ENCODE measurements around the gene EAF1. TPM values are rescaled to one million over a fixed set of nuclear protein-coding genes. Genes with fewer than 3 reads are reported as not detected.
"Not testable (repeated sequence)": the region's sequence is repeated elsewhere in the genome, so short reads cannot be mapped to it uniquely, and the experiment has no call there.

EAF1 gene
- total RNA-seq, 4 donors from 2014 or later, result 17.5 to 53.0 (median 22.0) TPM

GRCh38 chr3:15453501-15453900 lies 26.1 kb downstream of the EAF1 start:
- ATAC-seq (ENCODE audit: low FRiP score), result no peak

GRCh38 chr3:15453991-15454625 lies 26.7 kb downstream of the EAF1 start:
- no peak for ATAC-seq (ENCODE audit: low FRiP score)
- DNase-seq (ENCODE audit: low spot score), result no peak
- no peak for TF ChIP-seq CTCF (IDR thresholded peaks at IDR 0.05)

More at GRCh38 chr3:15453501-15453900, 26.1 kb downstream of the EAF1 start:
- no peak for TF ChIP-seq CTCF (IDR thresholded peaks at IDR 0.05)
- no peak for DNase-seq (ENCODE audit: low spot score)

GRCh38 chr3:15454965-15455364 lies 27.6 kb downstream of the EAF1 start:
- no peak for TF ChIP-seq CTCF (IDR thresholded peaks at IDR 0.05)
- ATAC-seq (ENCODE audit: low FRiP score) (no peak), DNase-seq (ENCODE audit: low spot score) (no peak)

- TF ChIP-seq CTCF (IDR thresholded peaks at IDR 0.05), result no peak
- DNase-seq (ENCODE audit: low spot score) (no peak), ATAC-seq (ENCODE audit: low FRiP score) (no peak)
Measured at GRCh38 chr3:15455756-15456155, 28.4 kb downstream of the EAF1 start.

GRCh38 chr3:15456321-15456720 lies 28.9 kb downstream of the EAF1 start:
- ATAC-seq (ENCODE audit: low FRiP score) (no peak), DNase-seq (ENCODE audit: low spot score) (no peak)
- TF ChIP-seq CTCF (IDR thresholded peaks at IDR 0.05), result no peak

GRCh38 chr3:15456915-15457314 lies 29.5 kb downstream of the EAF1 start:
- not testable (repeated sequence) for ATAC-seq (ENCODE audit: low FRiP score); DNase-seq (ENCODE audit: low spot score)

GRCh38 chr3:15458212-15458780 lies 30.9 kb downstream of the EAF1 start:
- no peak for TF ChIP-seq CTCF (IDR thresholded peaks at IDR 0.05)
- DNase-seq (ENCODE audit: low spot score), result no peak
- no peak for ATAC-seq (ENCODE audit: low FRiP score)

All from omental fat pad (tissue), 4 donors.